Measurements from ENCODE around the gene GABRA5. TPM values are rescaled to one million over a fixed set of nuclear protein-coding genes. Genes with fewer than 3 reads are reported as not detected.

The GABRA5 gene
- total RNA-seq, 2 experiments from 2014 or later, result not detected

DNA sequence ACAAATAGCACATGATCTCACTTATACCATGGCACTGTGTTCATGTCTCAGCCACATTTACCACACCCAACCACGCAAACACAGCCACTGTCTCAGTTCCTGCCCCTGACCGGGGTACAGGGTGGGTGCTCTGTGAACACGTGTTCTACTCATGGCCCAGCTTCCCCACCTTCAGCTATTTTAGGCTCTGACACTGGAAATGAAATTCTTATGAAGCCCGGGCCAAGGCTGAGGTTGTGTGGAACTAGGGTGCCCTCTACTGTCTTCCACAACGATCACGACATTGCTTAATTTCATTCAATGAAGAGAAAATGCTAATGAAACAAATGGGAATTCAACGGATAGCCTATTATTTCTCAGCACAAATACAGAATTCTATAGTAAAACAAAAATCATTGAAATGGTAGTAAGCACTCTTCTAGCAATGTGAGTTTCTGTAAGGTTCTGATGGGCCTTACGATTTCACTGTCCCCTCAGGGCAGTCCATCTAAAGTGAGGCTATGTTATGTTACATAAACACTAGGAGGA is 2.1 kb upstream of the GABRA5 start:
- H3K4me1 Mint-ChIP-seq (ENCODE audit: low read depth), result no peaks in the 10 kb centered on the region
- H3K9me3 Mint-ChIP-seq, result peaks cover 2% of the 10 kb centered on the region
- POLR2A ChIA-PET, result no interaction called here
- no peak for DNase-seq
- no peak overlapping the region for H3K27ac Mint-ChIP-seq
- no peak overlapping the region for H3K4me3 Mint-ChIP-seq
- no peaks in the 10 kb centered on the region for H3K36me3 Mint-ChIP-seq
- H3K27me3 Mint-ChIP-seq, result peaks cover 20% of the 10 kb centered on the region
- intact Hi-C loops (cut with micrococcal nuclease), result loop anchor here (10.0 kb wide), 1 partner anchor 1360 kb away; no protein-coding TSS in a partner anchor
- CTCF ChIA-PET, result interaction anchor here (0.6 to 1.0 kb wide), 2 partner anchors 1342 to 1356 kb away, joined by 3 to 4 read pairs; no protein-coding TSS in a partner anchor

GRCh38 chr15:26867200-26868007 is 542 bp downstream of the GABRA5 start:
- no peaks in the 10 kb centered on the region for H3K36me3 Mint-ChIP-seq
- no peaks in the 10 kb centered on the region for H3K9me3 Mint-ChIP-seq
- DNase-seq, result no peak
- ChIA-PET POLR2A (no interaction called here), CTCF (no interaction called here)
- H3K4me1 Mint-ChIP-seq (ENCODE audit: low read depth), result no peaks in the 10 kb centered on the region
- peaks cover 20% of the 10 kb centered on the region for H3K27me3 Mint-ChIP-seq
- no peak overlapping the region for H3K4me3 Mint-ChIP-seq
- intact Hi-C loops (cut with micrococcal nuclease), result loop anchor here (10.0 kb wide), 1 partner anchor 1363 kb away; no protein-coding TSS in a partner anchor
- H3K27ac Mint-ChIP-seq, result no peak overlapping the region

DNA sequence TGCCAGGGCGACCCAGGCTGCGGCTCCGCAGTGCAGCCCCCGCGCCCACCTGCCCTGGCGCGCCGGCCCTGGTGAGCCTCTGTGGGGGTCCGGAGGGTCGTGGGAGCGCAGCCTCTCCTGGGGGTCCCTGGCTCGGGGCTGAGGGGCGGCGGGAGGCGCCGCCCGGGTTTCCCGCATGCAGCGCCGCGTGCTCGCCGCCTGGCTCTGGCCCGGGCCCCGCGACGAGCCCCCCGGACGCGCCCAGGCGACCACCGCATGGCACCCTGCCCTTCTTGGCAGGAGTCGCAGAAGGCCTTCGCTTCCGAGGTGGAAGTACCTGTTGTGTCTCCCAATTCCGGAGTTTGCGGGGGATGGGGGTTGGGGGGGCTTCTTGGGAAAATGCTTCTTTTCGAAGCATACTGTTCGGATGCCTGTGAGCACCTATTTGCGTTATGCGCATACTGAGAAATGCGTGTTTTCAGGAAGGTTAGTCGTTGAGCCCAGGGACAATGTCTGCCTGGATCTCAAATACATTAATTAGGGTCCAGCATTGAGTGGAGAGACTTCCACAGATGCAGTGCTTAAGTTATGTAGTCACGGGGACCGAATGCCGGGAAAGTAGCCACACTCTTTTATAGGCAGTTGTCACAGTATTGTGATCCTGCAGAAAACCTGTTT is 1.3 kb downstream of the GABRA5 start:
- Mint-ChIP-seq H3K4me3 (no peak overlapping the region), H3K4me1 (ENCODE audit: low read depth) (no peaks in the 10 kb centered on the region), H3K27me3 (peaks cover 19% of the 10 kb centered on the region), H3K27ac (no peak overlapping the region), H3K9me3 (no peaks in the 10 kb centered on the region), H3K36me3 (no peaks in the 10 kb centered on the region)
- no peak for DNase-seq
- intact Hi-C loops (cut with micrococcal nuclease), result loop anchor here (10.0 kb wide), 1 partner anchor 1363 kb away; no protein-coding TSS in a partner anchor
- CTCF ChIA-PET, result no interaction called here
- POLR2A ChIA-PET, result no interaction called here

DNA sequence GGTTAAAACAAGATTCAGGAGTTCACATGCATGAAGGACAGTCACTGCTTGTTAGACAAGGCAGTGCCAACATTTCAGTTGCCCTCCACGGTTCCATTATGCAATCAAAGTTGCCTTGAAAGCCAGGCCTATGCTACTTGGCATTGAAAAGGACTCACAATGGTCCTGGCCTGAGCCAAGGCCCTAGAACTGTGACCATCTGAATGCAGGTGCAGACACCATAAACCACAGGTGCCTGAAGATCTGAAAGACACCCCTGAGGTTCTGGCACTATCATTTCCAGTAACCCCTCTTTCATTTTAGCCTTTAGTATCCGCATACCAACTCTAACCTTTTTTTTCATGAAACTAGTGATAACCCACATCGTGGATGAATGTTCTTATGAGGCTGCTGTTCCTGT is 2.8 kb downstream of the GABRA5 start:
- Mint-ChIP-seq H3K36me3 (no peaks in the 10 kb centered on the region), H3K27me3 (peaks cover 19% of the 10 kb centered on the region), H3K27ac (no peak overlapping the region), H3K4me3 (no peak overlapping the region), H3K4me1 (ENCODE audit: low read depth) (no peaks in the 10 kb centered on the region), H3K9me3 (no peaks in the 10 kb centered on the region)
- DNase-seq, result no peak
- ChIA-PET CTCF (interaction anchor here (1.4 kb wide), 1 partner anchor 30 kb away, joined by 3 read pairs; no protein-coding TSS in a partner anchor), POLR2A (no interaction called here)
- intact Hi-C loops (cut with micrococcal nuclease), result loop anchor here (10.0 kb wide), 1 partner anchor 1365 kb away; no protein-coding TSS in a partner anchor

- H3K9me3 Mint-ChIP-seq, result no peaks in the 10 kb centered on the region
- intact Hi-C loops (cut with micrococcal nuclease), result no loop called here
- H3K36me3 Mint-ChIP-seq, result no peaks in the 10 kb centered on the region
- H3K4me3 Mint-ChIP-seq, result no peak overlapping the region
- no peaks in the 10 kb centered on the region for H3K4me1 Mint-ChIP-seq (ENCODE audit: low read depth)
- no peak overlapping the region for H3K27ac Mint-ChIP-seq
- CTCF ChIA-PET, result no interaction called here
- DNase-seq, result no peak
- H3K27me3 Mint-ChIP-seq, result peaks cover 16% of the 10 kb centered on the region
- POLR2A ChIA-PET, result no interaction called here
Measured at GRCh38 chr15:26870346-26870745, 3.5 kb downstream of the GABRA5 start.

- Mint-ChIP-seq H3K36me3 (no peaks in the 10 kb centered on the region), H3K4me3 (no peak overlapping the region), H3K27me3 (peaks cover 8% of the 10 kb centered on the region), H3K9me3 (no peaks in the 10 kb centered on the region), H3K27ac (no peak overlapping the region), H3K4me1 (ENCODE audit: low read depth) (no peaks in the 10 kb centered on the region)
- intact Hi-C loops (cut with micrococcal nuclease), result no loop called here
- DNase-seq, result no peak
- CTCF ChIA-PET, result no interaction called here
- POLR2A ChIA-PET, result no interaction called here
Measured at GRCh38 chr15:26872206-26872605, 5.3 kb downstream of the GABRA5 start.

GRCh38 chr15:26873846-26874245 is 7.0 kb downstream of the GABRA5 start:
- CTCF ChIA-PET, result no interaction called here
- DNase-seq, result no peak

GRCh38 chr15:26874774-26875475 is 8.1 kb downstream of the GABRA5 start:
- no peaks in the 10 kb centered on the region for H3K27me3 Mint-ChIP-seq
- H3K27ac Mint-ChIP-seq, result no peak overlapping the region
- H3K36me3 Mint-ChIP-seq, result no peaks in the 10 kb centered on the region
- H3K4me3 Mint-ChIP-seq, result no peak overlapping the region
- ChIA-PET POLR2A (no interaction called here), CTCF (no interaction called here)
- intact Hi-C loops (cut with micrococcal nuclease), result no loop called here
- no peaks in the 10 kb centered on the region for H3K4me1 Mint-ChIP-seq (ENCODE audit: low read depth)
- H3K9me3 Mint-ChIP-seq, result no peaks in the 10 kb centered on the region
- DNase-seq, result no peak

More at GRCh38 chr15:26873846-26874245, 7.0 kb downstream of the GABRA5 start:
- intact Hi-C loops (cut with micrococcal nuclease), result no loop called here
- Mint-ChIP-seq H3K27me3 (peaks cover 2% of the 10 kb centered on the region), H3K4me3 (no peak overlapping the region), H3K27ac (no peak overlapping the region), H3K9me3 (no peaks in the 10 kb centered on the region), H3K36me3 (no peaks in the 10 kb centered on the region), H3K4me1 (ENCODE audit: low read depth) (no peaks in the 10 kb centered on the region)
- POLR2A ChIA-PET, result no interaction called here

DNA sequence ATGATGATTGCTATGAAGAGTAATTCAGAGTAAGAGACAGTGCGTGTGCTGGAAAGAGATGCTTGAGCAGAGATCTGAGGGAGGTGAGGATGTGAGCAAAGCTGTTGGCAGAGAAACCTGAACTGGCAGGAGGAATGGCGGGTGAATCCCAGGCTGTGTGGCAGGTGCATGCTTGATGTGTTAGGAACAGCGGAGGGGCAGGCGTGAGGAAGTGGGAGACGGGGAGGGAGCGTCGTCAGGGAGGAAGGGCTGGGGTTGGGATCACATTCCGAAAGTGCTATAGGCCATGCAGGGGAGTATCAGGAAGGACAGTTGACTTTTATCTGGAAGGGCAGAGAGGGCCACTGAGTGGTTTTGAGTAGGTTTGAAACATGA is 8.6 kb downstream of the GABRA5 start:
- CTCF ChIA-PET, result no interaction called here
- Mint-ChIP-seq H3K36me3 (no peaks in the 10 kb centered on the region), H3K27ac (no peak overlapping the region), H3K27me3 (no peaks in the 10 kb centered on the region), H3K4me3 (no peak overlapping the region), H3K4me1 (ENCODE audit: low read depth) (no peaks in the 10 kb centered on the region), H3K9me3 (no peaks in the 10 kb centered on the region)
- DNase-seq, result no peak
- intact Hi-C loops (cut with micrococcal nuclease), result no loop called here
- POLR2A ChIA-PET, result no interaction called here

- ChIA-PET POLR2A (no interaction called here), CTCF (no interaction called here)
- no peaks in the 10 kb centered on the region for H3K27me3 Mint-ChIP-seq
- no peaks in the 10 kb centered on the region for H3K4me1 Mint-ChIP-seq (ENCODE audit: low read depth)
- no peak for DNase-seq
- no peak overlapping the region for H3K4me3 Mint-ChIP-seq
- no peaks in the 10 kb centered on the region for H3K36me3 Mint-ChIP-seq
- H3K9me3 Mint-ChIP-seq, result no peaks in the 10 kb centered on the region
- intact Hi-C loops (cut with micrococcal nuclease), result no loop called here
- H3K27ac Mint-ChIP-seq, result no peak overlapping the region
Measured at GRCh38 chr15:26877831-26878230, 11.0 kb downstream of the GABRA5 start.

DNA sequence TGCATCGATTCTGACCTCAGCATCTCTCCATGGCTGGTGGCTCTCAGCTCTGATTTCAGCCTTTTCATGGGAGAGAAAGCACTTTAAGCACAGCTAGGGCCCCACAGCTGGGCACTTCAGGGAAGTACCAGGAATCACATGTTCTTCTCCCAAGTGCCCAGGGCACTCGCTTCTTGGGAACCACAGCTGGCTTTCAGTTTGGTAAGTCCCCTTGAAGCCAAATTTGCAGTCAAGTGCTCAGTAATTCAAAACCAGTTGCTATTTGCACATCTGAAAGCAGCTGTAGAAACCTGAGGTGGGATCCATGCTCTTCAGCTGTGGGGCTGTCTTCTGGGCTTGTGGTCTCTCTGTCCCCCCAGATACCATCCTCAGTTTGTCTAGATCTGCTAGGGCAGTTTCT is 12.8 kb downstream of the GABRA5 start:
- intact Hi-C loops (cut with micrococcal nuclease), result no loop called here
- ChIA-PET CTCF (no interaction called here), POLR2A (no interaction called here)
- Mint-ChIP-seq H3K4me3 (no peak overlapping the region), H3K27me3 (no peaks in the 10 kb centered on the region), H3K27ac (no peak overlapping the region), H3K9me3 (no peaks in the 10 kb centered on the region), H3K36me3 (no peaks in the 10 kb centered on the region), H3K4me1 (ENCODE audit: low read depth) (no peaks in the 10 kb centered on the region)
- DNase-seq, result no peak

- intact Hi-C loops (cut with micrococcal nuclease), result no loop called here
- H3K4me3 Mint-ChIP-seq, result no peak overlapping the region
- no peaks in the 10 kb centered on the region for H3K27me3 Mint-ChIP-seq
- no peak for DNase-seq
- no peaks in the 10 kb centered on the region for H3K36me3 Mint-ChIP-seq
- ChIA-PET POLR2A (no interaction called here), CTCF (no interaction called here)
- no peaks in the 10 kb centered on the region for H3K9me3 Mint-ChIP-seq
- H3K27ac Mint-ChIP-seq, result no peak overlapping the region
- H3K4me1 Mint-ChIP-seq (ENCODE audit: low read depth), result no peaks in the 10 kb centered on the region
Measured at GRCh38 chr15:26882112-26882511, 15.2 kb downstream of the GABRA5 start.
